Neural cell (in vitro differentiated cells): ENCODE data around the gene MANF. TPM values are rescaled to one million over a fixed set of nuclear protein-coding genes. Genes with fewer than 3 reads are reported as not detected.

Experiments used
- H2AFZ ChIP-seq: fragments of 200-600, 300-800 bp; sonication (generic), shearing (Covaris generic); 2 replicates; pipeline ENCODE4 v1.6.0; 2014; ENCODE audit warnings: low read depth, mild to moderate bottlenecking, antibody characterized with exemption, low read length, moderate library complexity
- H3F3A ChIP-seq: fragments of 200-600 bp; shearing (Covaris generic); 2 replicates; pipeline ENCODE4 v1.6.1; 2016; ENCODE audit warnings: mild to moderate bottlenecking, moderate library complexity, mixed read lengths, antibody characterized with exemption, low read length; ENCODE audit not compliant: insufficient read depth, poor library complexity, severe bottlenecking
- H3K27ac ChIP-seq: fragments of 200-600, 300-800 bp; sonication (generic), shearing (Covaris generic); 2 replicates; pipeline ENCODE4 v1.5.1; 2014; ENCODE audit warnings: mild to moderate bottlenecking, low read length, moderate library complexity
- H3K27me3 ChIP-seq: fragments of 300-800, 200-600 bp; sonication (generic), shearing (Covaris generic); 2 replicates; pipeline ENCODE4 v1.6.0; 2014; ENCODE audit warnings: mild to moderate bottlenecking, low read depth, low read length, moderate library complexity; ENCODE audit not compliant: insufficient read depth
- H3K36me3 ChIP-seq: fragments of 300-800, 200-600 bp; sonication (generic), shearing (Covaris generic); 2 replicates; pipeline ENCODE4 v1.5.1; 2014; ENCODE audit warnings: mild to moderate bottlenecking, antibody characterized with exemption, low read length, moderate library complexity; ENCODE audit not compliant: insufficient read depth
- H3K4me2 ChIP-seq: fragments of 300-800, 200-600 bp; sonication (generic), shearing (Covaris generic); 2 replicates; pipeline ENCODE4 v1.6.0; 2014; ENCODE audit warnings: mild to moderate bottlenecking, low read length
- H3K4me3 ChIP-seq: fragments of 300-800, 200-600 bp; sonication (generic), shearing (Covaris generic); 2 replicates; pipeline ENCODE4 v1.5.1; 2014; ENCODE audit warnings: mild to moderate bottlenecking, low read length, moderate library complexity
- H3K79me2 ChIP-seq: fragments of 200-600 bp; shearing (Covaris generic); replicated peaks from 2 replicates; pipeline ENCODE4 v1.6.0; 2014; ENCODE audit warnings: mild to moderate bottlenecking, low read length, moderate library complexity; ENCODE audit not compliant: insufficient read depth
- H3K9ac ChIP-seq: fragments of 300-800, 200-600 bp; sonication (generic), shearing (Covaris generic); 2 replicates; pipeline ENCODE4 v1.6.1; 2016; ENCODE audit warnings: mild to moderate bottlenecking, low read length, mixed read lengths
- H3K9me2 ChIP-seq: fragments of 200-600 bp; shearing (Covaris generic); 2 replicates; pipeline ENCODE4 v1.6.1; 2016; ENCODE audit warnings: mild to moderate bottlenecking, low read length, mixed read lengths; ENCODE audit not compliant: insufficient read depth
- H3K9me3 ChIP-seq: fragments of 200-600, 300-800 bp; sonication (generic), shearing (Covaris generic); 2 replicates; pipeline ENCODE4 v1.6.1; 2016; ENCODE audit warnings: mild to moderate bottlenecking, mixed run types, low read length, moderate library complexity, mixed read lengths
- H4K20me1 ChIP-seq: fragments of 200-600 bp; shearing (Covaris generic); 2 replicates; pipeline ENCODE4 v1.6.1; 2016; ENCODE audit warnings: mild to moderate bottlenecking, mixed run types; ENCODE audit not compliant: insufficient read depth
- EP300 ChIP-seq: fragments of 450-650 bp; conservative IDR thresholded peaks from 2 replicates; pipeline ENCODE4 v1.6.1; 2014; ENCODE audit warnings: antibody characterized with exemption, mild to moderate bottlenecking, moderate library complexity; ENCODE audit not compliant: poor library complexity, severe bottlenecking
- EZH2 ChIP-seq: fragments of 200-600, 300-800 bp; shearing (Covaris generic), sonication (generic); IDR thresholded peaks from 2 replicates; pipeline ENCODE4 v1.6.1; 2014; ENCODE audit warnings: antibody characterized with exemption, low read length, borderline replicate concordance, mild to moderate bottlenecking; ENCODE audit not compliant: insufficient read depth, poor library complexity, severe bottlenecking
- MXI1 ChIP-seq: fragments of 450-650 bp; conservative IDR thresholded peaks from 2 replicates; pipeline ENCODE4 v1.6.1; 2014; ENCODE audit warnings: antibody characterized with exemption, mild to moderate bottlenecking; ENCODE audit not compliant: poor library complexity, severe bottlenecking
- POLR2AphosphoS5 ChIP-seq: IDR thresholded peaks from 2 replicates; pipeline ENCODE4 v1.6.1; 2012
- RAD21 ChIP-seq: fragments of 450-650 bp; conservative IDR thresholded peaks from 2 replicates; pipeline ENCODE4 v1.6.1; 2014; ENCODE audit warnings: antibody characterized with exemption, mild to moderate bottlenecking, moderate library complexity
- SMC3 ChIP-seq: fragments of 450-650 bp; conservative IDR thresholded peaks from 2 replicates; pipeline ENCODE4 v1.6.1; 2014; ENCODE audit warnings: antibody characterized with exemption, mild to moderate bottlenecking, moderate library complexity; ENCODE audit not compliant: poor library complexity
- TAF1 ChIP-seq: IDR thresholded peaks from 2 replicates; pipeline ENCODE4 v1.6.1; 2012; ENCODE audit warnings: low read depth
- polyA plus RNA-seq: library from polyadenylated mRNA; depleted of rRNA; stranded (reverse); fragments of >200 nt; gene quantifications from 2 replicates; pipeline ENCODE4 v1.2.3, GENCODE V29; 2014
- TF ChIP-seq, protein P1 (sequence below): fragments of 450-650 bp; IDR thresholded peaks from 2 replicates; pipeline ENCODE4 v1.5.1; 2014; ENCODE audit warnings: antibody characterized with exemption, mild to moderate bottlenecking, moderate library complexity; ENCODE audit not compliant: poor library complexity, severe bottlenecking
- TF ChIP-seq, protein P2 (sequence below): IDR thresholded peaks from 2 replicates; pipeline ENCODE4 v1.6.1; 2012; ENCODE audit warnings: borderline replicate concordance

MANF gene
- polyA plus RNA-seq, 1 donor from 2014 or later: 77.3 TPM

- no peaks in the 10 kb centered on the region for H3K27me3 ChIP-seq
- no peak overlapping the region for H2AFZ ChIP-seq
- H3K4me2 ChIP-seq: no peak overlapping the region
- H3K79me2 ChIP-seq: peaks cover 26% of the 10 kb centered on the region
- H3F3A ChIP-seq: peaks cover 2% of the 10 kb centered on the region
- H3K4me3 ChIP-seq: no peak overlapping the region
- H3K27ac ChIP-seq: peak overlapping the region; percentile 84
- H3K9me3 ChIP-seq: no peaks in the 10 kb centered on the region
- peak; percentile 10 for TF ChIP-seq POLR2AphosphoS5
- no peak for TF ChIP-seq MXI1
- H3K9ac ChIP-seq: peak overlapping the region; percentile 18
- peaks cover 29% of the 10 kb centered on the region for H3K36me3 ChIP-seq
- H4K20me1 ChIP-seq: peaks cover 11% of the 10 kb centered on the region
- no peaks in the 10 kb centered on the region for H3K9me2 ChIP-seq
Measured at GRCh38 chr3:51397392-51397791, 12.3 kb downstream of the MANF start.

GRCh38 chr3:51398595-51399310 lies 13.7 kb downstream of the MANF start:
- Histone ChIP-seq H3K9ac (peak overlapping the region; percentile 65), H3K27ac (peak overlapping the region; percentile 84), H3K36me3 (peaks cover 16% of the 10 kb centered on the region)

DNA sequence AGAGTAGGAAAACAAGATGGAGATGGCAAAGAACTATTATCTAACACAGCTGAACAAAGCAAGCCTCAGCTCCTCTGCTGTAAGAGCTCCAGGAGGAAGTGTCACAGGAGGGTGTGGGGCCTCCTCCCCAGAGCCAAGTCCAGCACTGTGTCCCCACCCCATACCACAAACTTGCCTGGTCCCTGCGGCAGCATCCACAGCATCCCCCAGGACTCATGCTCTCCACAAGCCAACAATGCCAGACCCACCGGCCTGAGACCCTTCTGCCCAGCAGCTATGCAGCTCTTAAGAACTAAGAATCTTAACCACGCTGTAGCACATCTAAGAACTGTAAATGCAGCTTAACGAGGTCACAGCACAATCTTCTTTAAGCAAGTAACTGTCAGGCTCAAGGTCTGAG lies 15.1 kb downstream of the MANF start:
- no peaks in the 10 kb centered on the region for H3K27me3 ChIP-seq
- TF ChIP-seq EZH2 (no peak), RAD21 (no peak), POLR2AphosphoS5 (no peak), SMC3 (no peak), EP300 (no peak), TAF1 (no peak), MXI1 (no peak)
- TF ChIP-seq, protein P1, sequence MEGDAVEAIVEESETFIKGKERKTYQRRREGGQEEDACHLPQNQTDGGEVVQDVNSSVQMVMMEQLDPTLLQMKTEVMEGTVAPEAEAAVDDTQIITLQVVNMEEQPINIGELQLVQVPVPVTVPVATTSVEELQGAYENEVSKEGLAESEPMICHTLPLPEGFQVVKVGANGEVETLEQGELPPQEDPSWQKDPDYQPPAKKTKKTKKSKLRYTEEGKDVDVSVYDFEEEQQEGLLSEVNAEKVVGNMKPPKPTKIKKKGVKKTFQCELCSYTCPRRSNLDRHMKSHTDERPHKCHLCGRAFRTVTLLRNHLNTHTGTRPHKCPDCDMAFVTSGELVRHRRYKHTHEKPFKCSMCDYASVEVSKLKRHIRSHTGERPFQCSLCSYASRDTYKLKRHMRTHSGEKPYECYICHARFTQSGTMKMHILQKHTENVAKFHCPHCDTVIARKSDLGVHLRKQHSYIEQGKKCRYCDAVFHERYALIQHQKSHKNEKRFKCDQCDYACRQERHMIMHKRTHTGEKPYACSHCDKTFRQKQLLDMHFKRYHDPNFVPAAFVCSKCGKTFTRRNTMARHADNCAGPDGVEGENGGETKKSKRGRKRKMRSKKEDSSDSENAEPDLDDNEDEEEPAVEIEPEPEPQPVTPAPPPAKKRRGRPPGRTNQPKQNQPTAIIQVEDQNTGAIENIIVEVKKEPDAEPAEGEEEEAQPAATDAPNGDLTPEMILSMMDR: no peak
- TF ChIP-seq, protein P2, sequence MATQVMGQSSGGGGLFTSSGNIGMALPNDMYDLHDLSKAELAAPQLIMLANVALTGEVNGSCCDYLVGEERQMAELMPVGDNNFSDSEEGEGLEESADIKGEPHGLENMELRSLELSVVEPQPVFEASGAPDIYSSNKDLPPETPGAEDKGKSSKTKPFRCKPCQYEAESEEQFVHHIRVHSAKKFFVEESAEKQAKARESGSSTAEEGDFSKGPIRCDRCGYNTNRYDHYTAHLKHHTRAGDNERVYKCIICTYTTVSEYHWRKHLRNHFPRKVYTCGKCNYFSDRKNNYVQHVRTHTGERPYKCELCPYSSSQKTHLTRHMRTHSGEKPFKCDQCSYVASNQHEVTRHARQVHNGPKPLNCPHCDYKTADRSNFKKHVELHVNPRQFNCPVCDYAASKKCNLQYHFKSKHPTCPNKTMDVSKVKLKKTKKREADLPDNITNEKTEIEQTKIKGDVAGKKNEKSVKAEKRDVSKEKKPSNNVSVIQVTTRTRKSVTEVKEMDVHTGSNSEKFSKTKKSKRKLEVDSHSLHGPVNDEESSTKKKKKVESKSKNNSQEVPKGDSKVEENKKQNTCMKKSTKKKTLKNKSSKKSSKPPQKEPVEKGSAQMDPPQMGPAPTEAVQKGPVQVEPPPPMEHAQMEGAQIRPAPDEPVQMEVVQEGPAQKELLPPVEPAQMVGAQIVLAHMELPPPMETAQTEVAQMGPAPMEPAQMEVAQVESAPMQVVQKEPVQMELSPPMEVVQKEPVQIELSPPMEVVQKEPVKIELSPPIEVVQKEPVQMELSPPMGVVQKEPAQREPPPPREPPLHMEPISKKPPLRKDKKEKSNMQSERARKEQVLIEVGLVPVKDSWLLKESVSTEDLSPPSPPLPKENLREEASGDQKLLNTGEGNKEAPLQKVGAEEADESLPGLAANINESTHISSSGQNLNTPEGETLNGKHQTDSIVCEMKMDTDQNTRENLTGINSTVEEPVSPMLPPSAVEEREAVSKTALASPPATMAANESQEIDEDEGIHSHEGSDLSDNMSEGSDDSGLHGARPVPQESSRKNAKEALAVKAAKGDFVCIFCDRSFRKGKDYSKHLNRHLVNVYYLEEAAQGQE: no peak
- no peak overlapping the region for H3K9ac ChIP-seq
- H3K27ac ChIP-seq: no peak overlapping the region
- peaks cover 2% of the 10 kb centered on the region for H3F3A ChIP-seq
- H3K4me2 ChIP-seq: no peak overlapping the region
- peaks cover 4% of the 10 kb centered on the region for H3K36me3 ChIP-seq
- peaks cover 11% of the 10 kb centered on the region for H4K20me1 ChIP-seq
- no peak overlapping the region for H2AFZ ChIP-seq
- H3K79me2 ChIP-seq: no peaks in the 10 kb centered on the region
- H3K9me2 ChIP-seq: no peaks in the 10 kb centered on the region
- no peaks in the 10 kb centered on the region for H3K9me3 ChIP-seq
- H3K4me3 ChIP-seq: no peak overlapping the region

More at GRCh38 chr3:51398595-51399310, 13.7 kb downstream of the MANF start:
- Histone ChIP-seq H3K9me2 (no peaks in the 10 kb centered on the region), H4K20me1 (peaks cover 11% of the 10 kb centered on the region), H2AFZ (no peak overlapping the region), H3K4me3 (peak overlapping the region; percentile 36), H3K9me3 (no peaks in the 10 kb centered on the region), H3K27me3 (no peaks in the 10 kb centered on the region), H3K4me2 (no peak overlapping the region), H3F3A (peaks cover 2% of the 10 kb centered on the region), H3K79me2 (peaks cover 12% of the 10 kb centered on the region)
- peak; percentile 42 for TF ChIP-seq POLR2AphosphoS5
- TF ChIP-seq, protein P2: no peak
- peak; percentile 85 for TF ChIP-seq EP300
